Lung microvascular endothelial cell (primary cell): ENCODE measurements around the gene ZCCHC3. TPM values are rescaled to one million over a fixed set of nuclear protein-coding genes. Genes with fewer than 3 reads are reported as not detected.
"Not testable (repeated sequence)": the region's sequence is repeated elsewhere in the genome, so short reads cannot be mapped to it uniquely, and the experiment has no call there.

Source experiments
- DNase-seq, 2 donors: peaks; one replicate each; pipeline versions ENCODE4 v3.0.0 to v3.0.0-alpha.2; 2010; ENCODE audit warnings: low read depth in 2 of 2
- total RNA-seq: library from RNA; depleted of rRNA; stranded (reverse); fragments of >200 nt; gene quantifications from 2 replicates; pipeline ENCODE4 v1.2.1, GENCODE V29; 2014

Gene ZCCHC3
- total RNA-seq, 1 donor from 2014 or later: 19.0 TPM

GRCh38 chr20:312866-313265 lies 15.5 kb downstream of the ZCCHC3 start:
- no peak for DNase-seq

GRCh38 chr20:313402-313801 lies 16.0 kb downstream of the ZCCHC3 start:
- no peak for DNase-seq

GRCh38 chr20:313948-314347 lies 16.6 kb downstream of the ZCCHC3 start:
- peak in 1 of 2 donors; percentile 83 for DNase-seq

- no peak for DNase-seq
Observed at GRCh38 chr20:316316-317068, 19.1 kb downstream of the ZCCHC3 start.

GRCh38 chr20:324177-325044 lies 27.0 kb downstream of the ZCCHC3 start:
- DNase-seq: peak; percentile 85 to 87

GRCh38 chr20:325045-325888 lies 27.9 kb downstream of the ZCCHC3 start, which contains the start of gene SOX12:
SOX12 (plus strand) TSS chr20:325552; CDS start chr20:325925, 373 bp downstream.
- DNase-seq: peak; percentile 94

GRCh38 chr20:325889-326644 lies 28.7 kb downstream of the ZCCHC3 start:
- DNase-seq: peak; percentile 65 to 72

- DNase-seq: peak; percentile 27 to 28
Observed at GRCh38 chr20:326645-327185, 29.3 kb downstream of the ZCCHC3 start.

GRCh38 chr20:327186-328026 lies 30.0 kb downstream of the ZCCHC3 start:
- DNase-seq: peak; percentile 89 to 92

- no peak for DNase-seq
Observed at GRCh38 chr20:328027-328974, 30.9 kb downstream of the ZCCHC3 start.

- DNase-seq: peak in 1 of 2 donors; percentile 31
Observed at GRCh38 chr20:328975-329695, 31.8 kb downstream of the ZCCHC3 start.

- no peak for DNase-seq
Observed at GRCh38 chr20:329851-330232, 32.5 kb downstream of the ZCCHC3 start.

- DNase-seq: peak; percentile 50 to 69
Observed at GRCh38 chr20:330233-331149, 33.1 kb downstream of the ZCCHC3 start.

GRCh38 chr20:334578-334977 lies 37.2 kb downstream of the ZCCHC3 start:
- DNase-seq: no peak

- DNase-seq: not testable (repeated sequence)
Observed at GRCh38 chr20:336040-336439, 38.7 kb downstream of the ZCCHC3 start.

- DNase-seq: peak; percentile 33 to 79
Observed at GRCh38 chr20:341682-342081, 44.3 kb downstream of the ZCCHC3 start.

- DNase-seq: no peak
Observed at GRCh38 chr20:343107-343506, 45.7 kb downstream of the ZCCHC3 start.
